Suprapubic skin (tissue), 4 donors: Measurements from ENCODE around the gene CNNM4. TPM values are rescaled to one million over a fixed set of nuclear protein-coding genes. Genes with fewer than 3 reads are reported as not detected.

Experiments
- DNase-seq, 2 donors: peaks; one replicate each; pipeline ENCODE4 v3.0.0-alpha.2; 2019; ENCODE audit warnings: low spot score in 2 of 2
- H3K27ac ChIP-seq: fragments of 200-600 bp; sonication (generic); one replicate; pipeline ENCODE4 v1.5.1; 2019
- H3K27me3 ChIP-seq: fragments of 200-600 bp; sonication (generic); one replicate; pipeline ENCODE4 v1.5.1; 2019
- H3K36me3 ChIP-seq: fragments of 200-600 bp; sonication (generic); one replicate; pipeline ENCODE4 v1.5.1; 2019
- H3K4me1 ChIP-seq: fragments of 200-600 bp; sonication (generic); one replicate; pipeline ENCODE4 v1.5.1; 2019
- H3K4me3 ChIP-seq: fragments of 200-600 bp; sonication (generic); one replicate; pipeline ENCODE4 v1.5.1; 2019; ENCODE audit warnings: mild to moderate bottlenecking
- H3K9me3 ChIP-seq: fragments of 200-600 bp; sonication (generic); one replicate; pipeline ENCODE4 v1.5.1; 2019
- CTCF ChIP-seq, 2 donors: fragments of 200-600 bp in 1 of 2; fragments of 450-650 bp in 1 of 2; sonication (generic) in 1 of 2; IDR thresholded peaks; one replicate each; pipeline ENCODE4 v1.5.1; 2016 to 2019; ENCODE audit warnings: antibody characterized with exemption in 2 of 2, mild to moderate bottlenecking in 1 of 2, moderate library complexity in 1 of 2
- EP300 ChIP-seq: sonication (generic); formaldehyde crosslinking; IDR thresholded peaks from one replicate; pipeline ENCODE4 v1.6.1; 2017; ENCODE audit warnings: antibody characterized with exemption
- POLR2A ChIP-seq, 2 donors: fragments of 450-650 bp; IDR thresholded peaks; one replicate each; pipeline ENCODE4 v1.6.1; 2017; ENCODE audit warnings: antibody characterized with exemption in 2 of 2, mild to moderate bottlenecking in 2 of 2, moderate library complexity in 2 of 2
- POLR2AphosphoS5 ChIP-seq, 3 donors: sonication (generic); formaldehyde crosslinking; IDR thresholded peaks; one replicate each; pipeline ENCODE4 v1.6.1; 2017; ENCODE audit warnings: antibody characterized with exemption in 3 of 3
- WGBS: methylation state at CpG from one replicate; pipeline ENCODE4 v1.1.5; 2018; 5-methylcytosine and 5-hydroxymethylcytosine counted together
- total RNA-seq, 4 donors: library from RNA; depleted of rRNA; stranded (reverse); fragments of >200 nt; gene quantifications; one replicate each; pipeline ENCODE4 v1.1.0, GENCODE V29; 2016

Gene CNNM4
- total RNA-seq, 4 donors from 2014 or later: 14.9 to 18.9 (median 16.3) TPM

- peak overlapping the region; percentile 2 for H3K27ac ChIP-seq
- H3K27me3 ChIP-seq: no peaks in the 10 kb centered on the region
- TF ChIP-seq CTCF (IDR thresholded peaks at IDR 0.05) (no peak), EP300 (no peak), POLR2AphosphoS5 (IDR thresholded peaks at IDR 0.05) (no peak), POLR2A (IDR thresholded peaks at IDR 0.05) (no peak)
- H3K9me3 ChIP-seq: no peaks in the 10 kb centered on the region
- no peak for DNase-seq
- WGBS: 29% methylated on average over 4 of the region's 4 CpGs
- no peak overlapping the region for H3K4me3 ChIP-seq
- peaks cover 45% of the 10 kb centered on the region for H3K4me1 ChIP-seq
- peaks cover 48% of the 10 kb centered on the region for H3K36me3 ChIP-seq
These were observed 99.0 kb downstream of the CNNM4 start for GRCh38 chr2:96859681-96860064.

GRCh38 chr2:96860065-96861029 is 99.6 kb downstream of the CNNM4 start:
- TF ChIP-seq POLR2AphosphoS5 (IDR thresholded peaks at IDR 0.05): no peak
- TF ChIP-seq POLR2A (IDR thresholded peaks at IDR 0.05): no peak
- WGBS: 61% methylated on average over 3 of the region's 38 CpGs
- Histone ChIP-seq H3K36me3 (peaks cover 55% of the 10 kb centered on the region), H3K27me3 (no peaks in the 10 kb centered on the region), H3K4me1 (peaks cover 45% of the 10 kb centered on the region), H3K4me3 (no peak overlapping the region), H3K27ac (peak overlapping the region; percentile 2), H3K9me3 (no peaks in the 10 kb centered on the region)
- peak in 1 of 2 donors; percentile 68 for DNase-seq

GRCh38 chr2:96861074-96861473 is 100.4 kb downstream of the CNNM4 start:
- H3K4me1 ChIP-seq: peaks cover 45% of the 10 kb centered on the region
- peak in 1 of 2 donors; percentile 64 for DNase-seq
- H3K9me3 ChIP-seq: no peaks in the 10 kb centered on the region
- TF ChIP-seq CTCF (IDR thresholded peaks at IDR 0.05): no peak
- no peak for TF ChIP-seq POLR2A (IDR thresholded peaks at IDR 0.05)
- TF ChIP-seq POLR2AphosphoS5 (IDR thresholded peaks at IDR 0.05): no peak
- no peak for TF ChIP-seq EP300
- no peaks in the 10 kb centered on the region for H3K27me3 ChIP-seq
- H3K4me3 ChIP-seq: no peak overlapping the region
- H3K27ac ChIP-seq: no peak overlapping the region
- 90% methylated on average over 10 of the region's 17 CpGs for WGBS
- peaks cover 62% of the 10 kb centered on the region for H3K36me3 ChIP-seq

Other genes starting within 250 kb of the CNNM4 start
- gene ARID5A, start 224.2 kb upstream of the CNNM4 start, total RNA-seq: 10 to 100 TPM; 11.4 to 22.4 (median 15.0) TPM
- gene KANSL3, start 122.6 kb upstream of the CNNM4 start, total RNA-seq: 10 to 100 TPM; 29.3 to 70.5 (median 37.4) TPM
- not detected for gene FER1L5, start 118.1 kb upstream of the CNNM4 start, total RNA-seq
- 10 to 100 TPM; 11.9 to 18.3 (median 16.4) TPM for gene LMAN2L, start 20.8 kb upstream of the CNNM4 start, total RNA-seq
- gene CNNM3, start 55.4 kb downstream of the CNNM4 start, total RNA-seq: 10 to 100 TPM; 12.6 to 28.3 (median 16.5) TPM
- 10 to 100 TPM in 1 of 4 donors, 1 to 10 TPM in 3; 6.1 to 22.3 (median 7.2) TPM for gene ANKRD23, start 83.1 kb downstream of the CNNM4 start, total RNA-seq
- 10 to 100 TPM; 16.1 to 22.1 (median 20.6) TPM for gene ANKRD39, start 97.1 kb downstream of the CNNM4 start, total RNA-seq
- 10 to 100 TPM; 15.7 to 28.2 (median 23.5) TPM for gene SEMA4C, start 109.2 kb downstream of the CNNM4 start, total RNA-seq
- gene FAM178B, start 225.7 kb downstream of the CNNM4 start, total RNA-seq: 1 to 10 TPM in 1 of 4 donors, under 1 TPM in 2, not detected in 1; 0.30 to 1.2 (median 0.72) TPM